Fibroblast of lung (primary cell): ENCODE results near the gene HERC3.

Source experiments
- EZH2 ChIP-seq: IDR thresholded peaks from 2 replicates; pipeline ENCODE4 v1.5.1; 2012; ENCODE audit warnings: low read length, control low read depth, mild to moderate bottlenecking; ENCODE audit errors: missing control alignments
- TF ChIP-seq, protein P1 (sequence below), 2 donors: IDR thresholded peaks in 1 of 2; conservative IDR thresholded peaks in 1 of 2; 1 replicate in 1 of 2; 2 replicates in 1 of 2; pipeline ENCODE4 v1.5.1; 2011 to 2012; ENCODE audit warnings: low read length in 2 of 2, control low read depth in 1 of 2, inconsistent platforms in 1 of 2, low read depth in 1 of 2, mild to moderate bottlenecking in 1 of 2

DNA sequence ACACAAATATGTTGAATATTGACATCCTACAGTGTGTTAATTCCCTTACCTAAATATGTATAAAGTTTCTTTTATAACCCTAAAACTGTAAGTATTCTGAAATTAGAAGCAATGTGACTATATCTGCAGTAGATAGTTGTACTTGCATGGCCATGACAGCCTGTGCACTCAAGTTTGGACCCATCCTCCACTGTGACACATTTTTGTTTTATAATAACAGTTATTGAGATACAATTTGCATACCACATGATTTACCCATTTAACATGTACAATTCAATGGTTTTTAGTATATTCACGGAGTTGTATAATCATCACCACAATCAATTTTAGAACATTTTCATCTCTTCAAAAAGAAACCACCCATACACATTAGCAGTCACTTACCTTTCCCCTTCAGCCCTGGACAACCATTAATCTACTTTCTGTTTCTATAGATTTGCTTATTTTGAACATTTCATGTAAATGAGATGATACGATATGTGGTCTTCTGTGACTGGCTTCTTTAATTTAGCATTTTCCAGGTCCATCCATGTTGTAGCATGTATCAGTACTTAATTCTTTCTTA lies 29.6 kb downstream of the HERC3 start:
- TF ChIP-seq, protein P1, sequence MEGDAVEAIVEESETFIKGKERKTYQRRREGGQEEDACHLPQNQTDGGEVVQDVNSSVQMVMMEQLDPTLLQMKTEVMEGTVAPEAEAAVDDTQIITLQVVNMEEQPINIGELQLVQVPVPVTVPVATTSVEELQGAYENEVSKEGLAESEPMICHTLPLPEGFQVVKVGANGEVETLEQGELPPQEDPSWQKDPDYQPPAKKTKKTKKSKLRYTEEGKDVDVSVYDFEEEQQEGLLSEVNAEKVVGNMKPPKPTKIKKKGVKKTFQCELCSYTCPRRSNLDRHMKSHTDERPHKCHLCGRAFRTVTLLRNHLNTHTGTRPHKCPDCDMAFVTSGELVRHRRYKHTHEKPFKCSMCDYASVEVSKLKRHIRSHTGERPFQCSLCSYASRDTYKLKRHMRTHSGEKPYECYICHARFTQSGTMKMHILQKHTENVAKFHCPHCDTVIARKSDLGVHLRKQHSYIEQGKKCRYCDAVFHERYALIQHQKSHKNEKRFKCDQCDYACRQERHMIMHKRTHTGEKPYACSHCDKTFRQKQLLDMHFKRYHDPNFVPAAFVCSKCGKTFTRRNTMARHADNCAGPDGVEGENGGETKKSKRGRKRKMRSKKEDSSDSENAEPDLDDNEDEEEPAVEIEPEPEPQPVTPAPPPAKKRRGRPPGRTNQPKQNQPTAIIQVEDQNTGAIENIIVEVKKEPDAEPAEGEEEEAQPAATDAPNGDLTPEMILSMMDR (conservative IDR thresholded peaks at IDR 0.05 in 1 of 2, IDR thresholded peaks at IDR 0.05 in 1 of 2; ENCODE audit: low read depth in 1 of 2, low read length in 2 of 2), result no peak
- no peak for TF ChIP-seq EZH2
